CD4-positive, alpha-beta T cell treated with Interleukin-6 for 4 hours (primary cell): Measurements from ENCODE around the gene CST9.
"Not testable (repeated sequence)": the region's sequence is repeated elsewhere in the genome, so short reads cannot be mapped to it uniquely, and the experiment has no call there.

ENCODE experiments used
- DNase-seq: peaks from one replicate; pipeline ENCODE4 v3.0.0-alpha.2; 2020; ENCODE audit warnings: mixed read lengths

Gene CST9

GRCh38 chr20:23586735-23587525 is 18.8 kb downstream of the CST9 start:
- no peak for DNase-seq

GRCh38 chr20:23585808-23586734 is 19.6 kb downstream of the CST9 start:
- DNase-seq, result no peak

GRCh38 chr20:23585449-23585807 is 20.3 kb downstream of the CST9 start:
- no peak for DNase-seq

- DNase-seq, result no peak
Measured at GRCh38 chr20:23584434-23585199, 21.1 kb downstream of the CST9 start.

- DNase-seq, result no peak
Measured at GRCh38 chr20:23583526-23583925, 22.2 kb downstream of the CST9 start.

GRCh38 chr20:23582293-23582692 is 23.4 kb downstream of the CST9 start:
- no peak for DNase-seq

GRCh38 chr20:23581833-23582232 is 23.9 kb downstream of the CST9 start:
- DNase-seq, result not testable (repeated sequence)

- no peak for DNase-seq
Measured at GRCh38 chr20:23574977-23575376, 30.7 kb downstream of the CST9 start.

- no peak for DNase-seq
Measured at GRCh38 chr20:23570178-23570760, 35.4 kb downstream of the CST9 start.

- DNase-seq, result no peak
Measured at GRCh38 chr20:23569570-23569969, 36.1 kb downstream of the CST9 start.

- no peak for DNase-seq
Measured at GRCh38 chr20:23568971-23569330, 36.8 kb downstream of the CST9 start.

- DNase-seq, result no peak
Measured at GRCh38 chr20:23568320-23568970, 37.3 kb downstream of the CST9 start, which contains the start of gene CST9L. CST9L (minus strand) TSS chr20:23568484; CDS start chr20:23568450, 34 bp downstream.

- no peak for DNase-seq
Measured at GRCh38 chr20:23566199-23566932, 39.4 kb downstream of the CST9 start.

GRCh38 chr20:23565503-23566045 is 40.1 kb downstream of the CST9 start:
- no peak for DNase-seq

- DNase-seq, result no peak
Measured at GRCh38 chr20:23564927-23565326, 40.8 kb downstream of the CST9 start.

- no peak for DNase-seq
Measured at GRCh38 chr20:23562721-23563342, 42.9 kb downstream of the CST9 start.

- DNase-seq, result no peak
Measured at GRCh38 chr20:23554401-23554800, 51.3 kb downstream of the CST9 start.
